HG02938 (cell line): ENCODE results near the gene ZFYVE28.

Experiments used
- ATAC-seq: cut with Tn5 transposase; IDR thresholded peaks from one replicate; pipeline ENCODE4 v1.9.1; 2021; ENCODE audit warnings: mild to moderate bottlenecking, moderate library complexity; ENCODE audit not compliant: unreplicated experiment

The ZFYVE28 gene

DNA sequence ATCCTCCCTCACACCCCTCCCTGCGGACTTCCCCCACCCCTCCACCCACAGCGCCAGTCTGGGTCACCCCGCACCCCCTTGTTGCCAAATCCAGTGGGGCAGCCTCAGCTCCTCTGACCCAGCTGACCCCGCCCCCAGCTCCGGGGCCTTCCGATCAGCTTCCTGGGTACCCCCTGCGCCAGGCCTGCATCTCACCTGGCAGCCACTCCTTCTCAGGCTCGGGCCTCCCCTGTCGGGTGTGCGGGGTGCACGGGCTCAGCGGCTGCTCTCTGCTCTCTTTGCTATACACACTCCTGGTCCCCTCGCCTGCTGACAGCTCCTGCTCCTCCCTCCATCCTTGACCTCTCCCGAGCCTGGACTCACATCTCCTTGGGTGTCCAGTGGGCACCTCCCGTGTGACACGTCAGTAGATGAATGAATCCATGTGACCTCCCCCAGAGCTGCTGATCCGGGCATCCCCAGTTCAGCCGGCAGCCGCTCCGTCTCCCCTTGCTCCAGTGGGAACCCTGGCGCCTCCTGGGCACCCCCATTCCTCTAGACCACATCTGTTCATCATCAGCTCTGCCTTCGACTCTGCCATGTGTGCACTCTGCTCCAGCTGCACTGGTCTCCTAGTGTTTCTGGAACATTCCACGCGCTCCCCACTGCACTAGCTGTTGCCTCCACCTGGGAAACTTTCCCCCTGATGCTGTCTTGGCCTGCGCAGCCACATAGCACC lies 10.2 kb upstream of the ZFYVE28 start:
- no peak for ATAC-seq

- no peak for ATAC-seq
These were observed 9.2 kb upstream of the ZFYVE28 start for GRCh38 chr4:2427383-2428334.

DNA sequence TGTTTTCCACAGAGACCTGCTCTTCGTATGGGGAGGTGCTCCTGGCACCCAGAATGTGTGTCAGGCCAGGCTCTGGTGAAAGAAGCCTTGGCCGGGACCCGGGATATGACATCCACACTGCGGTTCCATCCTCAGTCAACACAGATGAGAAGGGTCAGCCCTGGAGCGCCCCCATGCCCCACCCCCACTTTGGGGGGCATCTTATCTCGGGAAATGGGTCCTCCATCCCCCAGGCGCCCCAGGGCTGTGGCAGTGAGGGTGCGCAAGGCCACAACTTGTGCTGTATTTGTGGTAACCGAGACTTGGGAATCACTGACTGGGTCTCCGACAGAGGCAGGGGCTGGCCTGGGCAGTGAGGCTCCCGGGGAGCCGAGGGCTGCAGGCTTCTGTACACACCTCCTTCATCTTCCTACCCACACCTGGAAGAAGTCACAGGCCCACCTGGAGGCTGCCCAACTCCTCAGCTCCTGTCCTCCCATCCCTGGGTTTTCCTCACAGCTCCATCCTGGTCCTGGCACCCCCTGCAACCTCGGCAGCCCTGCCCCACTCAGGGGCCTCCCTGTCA lies 8.3 kb upstream of the ZFYVE28 start:
- no peak for ATAC-seq

DNA sequence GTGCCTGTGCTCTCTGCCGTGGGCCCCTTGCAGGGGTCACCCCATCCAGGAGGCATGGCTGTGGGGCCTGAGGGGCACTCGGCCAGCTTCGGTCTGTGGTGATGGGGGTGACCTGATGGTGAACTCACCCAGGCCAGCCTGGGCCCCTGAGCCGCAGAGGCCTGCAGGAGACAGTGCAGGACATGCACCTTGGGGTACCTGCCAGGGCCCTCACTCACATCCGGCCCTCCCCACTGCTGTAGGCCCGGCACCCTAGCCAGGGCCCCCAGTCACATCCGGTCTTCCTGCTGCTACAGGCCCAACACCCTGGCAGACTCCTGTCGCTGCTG lies 7.6 kb upstream of the ZFYVE28 start:
- no peak for ATAC-seq

GRCh38 chr4:2425386-2426068 lies 7.1 kb upstream of the ZFYVE28 start:
- ATAC-seq: no peak

DNA sequence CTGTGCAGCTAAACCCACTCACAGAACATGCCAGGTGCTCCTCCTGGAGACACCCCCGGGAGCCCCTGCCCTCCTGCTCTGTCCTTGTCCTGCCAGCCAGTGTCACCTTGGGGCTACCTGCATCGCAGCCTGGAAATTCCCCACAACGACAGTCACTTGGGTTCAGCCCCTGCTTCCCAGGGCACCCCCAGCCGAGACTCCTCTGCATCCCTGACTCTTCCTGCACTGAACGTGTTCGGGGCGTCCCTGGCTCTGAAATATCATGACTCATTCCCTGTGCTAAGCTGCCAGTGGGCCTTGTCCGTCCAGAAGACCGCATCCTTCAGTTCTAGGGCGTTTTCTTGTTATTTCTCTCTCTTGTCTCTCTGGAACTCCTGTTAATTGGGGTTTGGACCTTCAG lies 6.1 kb upstream of the ZFYVE28 start:
- ATAC-seq: no peak

GRCh38 chr4:2423695-2424094 lies 5.2 kb upstream of the ZFYVE28 start:
- ATAC-seq: no peak

DNA sequence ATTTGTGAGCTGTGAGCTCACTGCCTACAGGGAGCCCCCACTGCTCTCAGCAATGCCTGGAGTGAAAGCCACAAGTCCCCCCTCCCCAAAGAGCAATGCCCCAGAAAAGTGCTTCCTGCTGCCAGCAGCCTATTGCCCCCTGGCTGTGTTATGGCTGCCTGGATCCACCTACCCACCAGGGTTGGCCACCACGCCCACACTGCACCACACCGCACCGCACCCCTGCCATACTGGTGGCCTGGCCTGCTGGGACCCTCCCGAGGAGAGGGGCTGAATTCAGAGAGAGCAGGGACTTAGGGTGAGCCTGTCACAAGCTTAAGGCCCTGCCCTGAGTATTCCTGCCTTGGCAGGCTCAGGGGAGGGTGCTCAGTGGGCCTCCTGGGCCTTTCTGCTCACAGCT lies 4.6 kb upstream of the ZFYVE28 start:
- ATAC-seq: no peak

- ATAC-seq: no peak
These were observed 3.5 kb upstream of the ZFYVE28 start for GRCh38 chr4:2421928-2422327.

- no peak for ATAC-seq
These were observed 1.4 kb upstream of the ZFYVE28 start for GRCh38 chr4:2419814-2420213.

GRCh38 chr4:2418650-2419571 lies 466 bp upstream of the ZFYVE28 start, which contains the start of gene CFAP99:
CFAP99 (plus strand) TSS chr4:2418955.
- peak; percentile 87 for ATAC-seq

- ATAC-seq: no peak
These were observed 1.1 kb downstream of the ZFYVE28 start for GRCh38 chr4:2417226-2417764.

DNA sequence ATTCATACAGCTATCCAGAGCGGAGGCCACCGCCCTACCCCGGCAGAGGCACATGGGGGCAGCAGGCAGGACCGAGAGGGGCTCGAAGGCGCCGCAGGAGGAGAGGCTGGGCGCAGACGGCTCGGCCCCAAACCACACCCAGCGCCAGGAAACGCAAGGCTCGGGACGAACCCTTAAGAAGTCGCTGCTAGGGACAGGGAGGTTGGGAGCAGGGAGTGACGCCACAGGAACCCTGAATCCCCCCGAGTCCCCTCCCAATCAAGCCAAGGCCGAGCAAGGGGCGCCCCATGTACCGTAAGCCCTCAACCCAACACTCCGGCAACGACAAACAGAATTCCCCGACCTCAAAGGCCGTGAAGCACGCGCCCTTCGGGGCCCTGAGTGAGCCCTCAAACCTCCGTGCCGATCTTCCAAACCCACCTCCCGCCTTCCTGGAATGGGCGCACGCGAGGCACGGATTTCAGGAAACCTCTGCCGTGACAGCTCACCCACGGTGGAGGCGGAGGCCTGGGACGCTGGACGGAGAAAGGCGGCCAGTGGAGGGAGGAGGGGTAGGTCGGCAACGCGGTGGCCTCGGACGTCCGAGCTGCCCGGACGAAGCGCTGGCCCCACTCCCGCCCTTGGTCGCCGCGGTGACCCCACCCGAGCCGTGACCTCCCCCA lies 1.8 kb downstream of the ZFYVE28 start:
- no peak for ATAC-seq

- no peak for ATAC-seq
These were observed 2.4 kb downstream of the ZFYVE28 start for GRCh38 chr4:2415881-2416563.

DNA sequence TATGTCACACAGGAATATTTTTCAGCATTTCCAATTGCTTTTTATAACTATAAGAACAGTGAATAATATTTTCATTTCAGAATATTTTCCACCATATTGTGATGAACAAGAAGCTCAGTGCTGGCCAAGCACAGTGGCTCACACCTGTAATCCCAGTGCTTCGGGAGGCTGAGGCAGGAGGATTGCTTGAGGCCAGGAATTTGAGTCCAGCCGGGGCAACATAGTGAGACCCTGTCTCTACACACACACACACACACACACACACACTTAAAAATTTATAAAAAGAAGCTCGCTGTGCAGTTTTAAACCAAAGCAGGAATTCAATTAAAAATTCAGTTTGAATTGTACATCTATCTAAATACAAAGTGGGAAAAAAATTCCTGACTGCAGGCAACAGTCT lies 3.2 kb downstream of the ZFYVE28 start:
- no peak for ATAC-seq

GRCh38 chr4:2413821-2414610 lies 4.4 kb downstream of the ZFYVE28 start:
- no peak for ATAC-seq

DNA sequence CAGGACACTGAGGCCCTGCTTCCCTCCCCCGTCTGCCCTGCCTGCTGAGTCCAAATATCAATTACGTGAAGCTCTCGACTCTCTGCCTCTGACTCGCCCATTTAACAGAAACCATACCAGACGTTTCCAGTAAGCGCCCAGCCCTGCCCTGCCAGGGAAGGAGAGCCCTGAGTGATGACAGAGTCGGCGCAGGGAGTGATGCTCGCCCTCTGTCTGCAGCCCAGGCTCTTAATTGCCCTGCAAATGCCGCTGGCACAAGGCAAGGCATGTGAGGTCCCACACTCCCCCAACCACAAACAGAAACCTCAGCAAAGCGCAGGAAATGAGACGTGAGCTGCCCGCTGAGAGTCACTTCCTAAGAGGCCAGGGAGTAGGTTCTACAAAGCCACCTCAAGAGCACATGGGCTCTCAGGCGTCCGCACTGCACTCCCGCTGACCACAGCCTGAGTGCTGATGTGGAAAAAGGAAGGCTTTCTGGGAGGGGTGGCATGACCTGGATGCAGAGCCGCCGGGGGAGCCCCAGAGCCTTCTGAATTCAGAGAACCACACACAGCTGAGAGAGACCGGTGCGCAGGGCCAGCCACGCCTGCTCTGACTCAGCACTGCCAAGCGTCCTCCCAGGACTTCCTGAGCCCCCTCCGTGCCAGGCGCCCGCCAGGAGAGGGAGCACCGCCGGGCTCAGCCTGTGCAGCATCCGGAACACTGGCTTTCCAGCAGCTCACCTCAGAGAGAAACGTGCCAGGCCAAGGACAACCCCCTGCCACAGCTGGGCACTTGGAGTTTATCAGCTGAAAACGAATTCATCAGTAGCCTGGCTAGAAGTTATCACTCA lies 5.3 kb downstream of the ZFYVE28 start:
- peak; percentile 39 for ATAC-seq
